ENCODE data around the gene MEST. TPM values are rescaled to one million over a fixed set of nuclear protein-coding genes. Genes with fewer than 3 reads are reported as not detected.

Gene MEST
- total and polyA plus RNA-seq, 10 of the 15 experiments (the other 5 are each of a cell fraction or from before 2014, with no cell fraction given), result 1.0 to 18.2 (median 8.2) TPM

GRCh38 chr7:130481898-130482297, 10.0 kb upstream of the MEST start (continued):
- TF ChIP-seq PRDM15 (CRISPR knock-in tag; IDR thresholded peaks at IDR 0.05), result no peak
- no peak for TF ChIP-seq USF2 (IDR thresholded peaks at IDR 0.05; ENCODE audit: borderline replicate concordance, low read depth, low read length)
- no peak for TF ChIP-seq HDGF (IDR thresholded peaks at IDR 0.05)
- TF ChIP-seq ZNF24 (IDR thresholded peaks at IDR 0.05), result no peak
- no peak for TF ChIP-seq ZBED1 (IDR thresholded peaks at IDR 0.05; ENCODE audit: borderline replicate concordance)
- TF ChIP-seq PAX5 (IDR thresholded peaks at IDR 0.05; ENCODE audit: borderline replicate concordance, low read depth, low read length), result no peak
- no peak for TF ChIP-seq IRF3 (IDR thresholded peaks at IDR 0.05)
- TF ChIP-seq FOXK2 (IDR thresholded peaks at IDR 0.05), result no peak
- no peak for TF ChIP-seq JUNB (IDR thresholded peaks at IDR 0.05)
- no peak for TF ChIP-seq GATAD2B (conservative IDR thresholded peaks at IDR 0.05; ENCODE audit: low read depth)
- TF ChIP-seq E2F8 (IDR thresholded peaks at IDR 0.05; ENCODE audit: low read depth, partially characterized antibody), result no peak
- no peak for TF ChIP-seq RELB (IDR thresholded peaks at IDR 0.05; ENCODE audit: low read depth)

Data from GM12878 (cell line).